Measurements from ENCODE around the gene PON2. TPM values are rescaled to one million over a fixed set of nuclear protein-coding genes. Genes with fewer than 3 reads are reported as not detected.

PON2 gene
- polyA plus RNA-seq, 1 of the 3 experiments (the other 2 are of a cell fraction): 125 TPM

- no peaks in the 10 kb centered on the region for H3K9me2 ChIP-seq
- no peak overlapping the region for H3K4me2 ChIP-seq
- no peak for DNase-seq
- TF ChIP-seq FOSL2 (IDR thresholded peaks at IDR 0.05; ENCODE audit: borderline replicate concordance, low read depth) (peak; percentile 12; the same call in 1 of the 2 replicates), IRF3 (IDR thresholded peaks at IDR 0.05; ENCODE audit: low read depth, low read length) (no peak), POLR2AphosphoS5 (IDR thresholded peaks at IDR 0.05; ENCODE audit: low read depth, low read length) (peak; percentile 45; the same call in 1 of the 2 replicates), JUND (IDR thresholded peaks at IDR 0.05) (no peak), ELF1 (IDR thresholded peaks at IDR 0.05) (no peak), TCF12 (IDR thresholded peaks at IDR 0.05) (peak; percentile 89), PBX3 (IDR thresholded peaks at IDR 0.05) (peak; percentile 74)
- POLR2A ChIA-PET: no interaction called here
- H3K27ac ChIP-seq (ENCODE audit: low read depth in 2 of 2, low read length in 1 of 2): peak overlapping the region in 1 of 2 experiments; percentile 61; a peak in 2 of 4 replicates
- peaks cover 26% of the 10 kb centered on the region; the same call in 1 of the 2 replicates for H3K79me2 ChIP-seq (ENCODE audit: insufficient read depth)
- CTCF ChIA-PET: interaction anchor here (0.9 to 1.3 kb wide), 2 partner anchors 8 to 19 kb away, joined by 3 to 4 read pairs; no protein-coding TSS in a partner anchor
- no peak overlapping the region for H3K4me3 ChIP-seq (ENCODE audit: low read depth in 2 of 2, low read length in 1 of 2)
- peaks cover 0 to 7% of the 10 kb centered on the region in 2 experiments; a peak in 2 of 4 replicates for H3K4me1 ChIP-seq (ENCODE audit: control insufficient read depth in 1 of 2, insufficient read depth in 2 of 2, low read depth in 1 of 2, low read length in 1 of 2)
- H3K9ac ChIP-seq: no peak overlapping the region
- no peaks in the 10 kb centered on the region for H3F3A ChIP-seq (replicated peaks; ENCODE audit: insufficient read depth)
- no peak overlapping the region for H2AFZ ChIP-seq (ENCODE audit: low read depth)
- peaks cover 21 to 26% of the 10 kb centered on the region in 2 experiments for H3K36me3 ChIP-seq (replicated peaks in 1 of 2; ENCODE audit: control insufficient read depth in 1 of 2, insufficient read depth in 2 of 2, low read length in 1 of 2)
- no peaks in the 10 kb centered on the region for H4K20me1 ChIP-seq (ENCODE audit: insufficient read depth)
- 90% methylated on average over 2 of the region's 2 CpGs for WGBS (ENCODE audit: low lambda C conversion rate)
- H3K27me3 ChIP-seq (ENCODE audit: insufficient read depth): no peaks in the 10 kb centered on the region
- no peaks in the 10 kb centered on the region for H3K9me3 ChIP-seq
Observed at GRCh38 chr7:95421000-95421846, 13.6 kb downstream of the PON2 start.

- CTCF ChIA-PET: interaction anchor here (0.7 to 1.3 kb wide), 3 partner anchors 19 to 64 kb away, joined by 3 to 4 read pairs (median 3); no protein-coding TSS in a partner anchor
- TF ChIP-seq RXRA (IDR thresholded peaks at IDR 0.05; ENCODE audit: borderline replicate concordance, low read depth) (no peak), GATA2 (CRISPR knock-in tag; IDR thresholded peaks at IDR 0.05) (no peak), FOSL2 (IDR thresholded peaks at IDR 0.05; ENCODE audit: borderline replicate concordance, low read depth) (no peak), POLR2AphosphoS5 (IDR thresholded peaks at IDR 0.05; ENCODE audit: low read depth, low read length) (no peak), USF2 (IDR thresholded peaks at IDR 0.05; ENCODE audit: borderline replicate concordance, low read depth, low read length) (no peak), EZH2phosphoT487 (IDR thresholded peaks at IDR 0.05; ENCODE audit: borderline replicate concordance, low read depth) (no peak), REST (IDR thresholded peaks at IDR 0.05; ENCODE audit: low read depth, low read length) (no peak), ELF1 (IDR thresholded peaks at IDR 0.05) (no peak), CTCF (IDR thresholded peaks at IDR 0.05) (no peak), EP300 (IDR thresholded peaks at IDR 0.05; ENCODE audit: borderline replicate concordance in 1 of 2, low read depth in 1 of 2, low read length in 1 of 2) (no peak), JUND (IDR thresholded peaks at IDR 0.05) (no peak), TEAD4 (IDR thresholded peaks at IDR 0.05; ENCODE audit: borderline replicate concordance, insufficient read depth) (no peak), SMC3 (IDR thresholded peaks at IDR 0.05; ENCODE audit: low read depth, low read length) (no peak)
Observed at GRCh38 chr7:95412075-95412474, 22.8 kb downstream of the PON2 start.

More at GRCh38 chr7:95412075-95412474, 22.8 kb downstream of the PON2 start:
- Histone ChIP-seq H3K27me3 (ENCODE audit: insufficient read depth) (no peaks in the 10 kb centered on the region), H4K20me1 (ENCODE audit: insufficient read depth) (no peaks in the 10 kb centered on the region), H3K4me1 (ENCODE audit: control insufficient read depth in 1 of 2, insufficient read depth in 2 of 2, low read depth in 1 of 2, low read length in 1 of 2) (no peaks in the 10 kb centered on the region), H3K9ac (no peak overlapping the region), H3K9me2 (no peaks in the 10 kb centered on the region), H3K9me3 (no peaks in the 10 kb centered on the region), H3K36me3 (replicated peaks in 1 of 2; ENCODE audit: control insufficient read depth in 1 of 2, insufficient read depth in 2 of 2, low read length in 1 of 2) (peaks cover 56 to 68% of the 10 kb centered on the region in 2 experiments), H3K79me2 (ENCODE audit: insufficient read depth) (no peaks in the 10 kb centered on the region), H3F3A (replicated peaks; ENCODE audit: insufficient read depth) (peaks cover 3% of the 10 kb centered on the region), H3K4me2 (no peak overlapping the region), H3K27ac (ENCODE audit: low read depth in 2 of 2, low read length in 1 of 2) (no peak overlapping the region), H2AFZ (ENCODE audit: low read depth) (no peak overlapping the region), H3K4me3 (ENCODE audit: low read depth in 2 of 2, low read length in 1 of 2) (no peak overlapping the region)
- WGBS (ENCODE audit: low lambda C conversion rate): 89% methylated on average over 4 of the region's 4 CpGs
- POLR2A ChIA-PET: no interaction called here
- DNase-seq: no peak
